GM19395 (cell line): Measurements from ENCODE around the gene AVL9.

Experiments used
- ATAC-seq: cut with Tn5 transposase; IDR thresholded peaks from one replicate; pipeline ENCODE4 v1.9.1; 2021; ENCODE audit warnings: mild to moderate bottlenecking, moderate library complexity; ENCODE audit not compliant: unreplicated experiment

AVL9 gene

DNA sequence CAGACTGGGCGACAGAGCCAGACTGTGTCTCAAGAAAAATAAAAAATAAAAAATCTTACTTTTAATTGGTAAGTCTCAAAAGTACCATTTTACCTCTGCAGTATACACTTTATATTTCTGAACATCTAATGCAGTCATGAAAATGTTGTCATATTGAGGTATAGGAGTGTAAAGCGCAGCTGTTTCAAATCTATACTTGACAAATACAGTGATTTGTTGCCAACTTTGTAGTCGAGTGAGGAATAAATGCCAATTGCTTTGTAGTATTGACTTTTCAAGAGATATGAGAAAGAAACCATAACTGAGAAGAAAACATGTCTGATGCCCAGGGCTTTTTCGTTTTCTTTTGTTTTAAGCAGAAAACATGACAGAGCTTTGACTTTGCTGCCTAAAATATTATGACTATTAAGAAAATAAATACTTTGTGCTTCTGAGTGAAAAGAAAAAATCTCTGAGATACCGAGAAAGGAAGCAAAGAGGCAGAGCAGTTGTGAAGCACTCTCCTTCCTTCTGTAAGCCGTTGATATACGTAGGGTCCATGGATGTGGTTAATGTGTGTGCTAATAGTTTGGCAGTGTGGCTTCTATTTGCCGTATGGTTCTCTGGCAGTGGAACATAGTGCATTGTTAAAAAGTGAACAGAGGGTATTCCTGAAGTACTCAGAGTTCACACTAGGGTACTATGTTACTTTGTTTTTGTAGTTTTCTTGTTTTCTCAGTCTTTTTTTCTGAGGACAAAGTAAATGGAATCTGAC is 38.2 kb downstream of the AVL9 start:
- no peak for ATAC-seq

DNA sequence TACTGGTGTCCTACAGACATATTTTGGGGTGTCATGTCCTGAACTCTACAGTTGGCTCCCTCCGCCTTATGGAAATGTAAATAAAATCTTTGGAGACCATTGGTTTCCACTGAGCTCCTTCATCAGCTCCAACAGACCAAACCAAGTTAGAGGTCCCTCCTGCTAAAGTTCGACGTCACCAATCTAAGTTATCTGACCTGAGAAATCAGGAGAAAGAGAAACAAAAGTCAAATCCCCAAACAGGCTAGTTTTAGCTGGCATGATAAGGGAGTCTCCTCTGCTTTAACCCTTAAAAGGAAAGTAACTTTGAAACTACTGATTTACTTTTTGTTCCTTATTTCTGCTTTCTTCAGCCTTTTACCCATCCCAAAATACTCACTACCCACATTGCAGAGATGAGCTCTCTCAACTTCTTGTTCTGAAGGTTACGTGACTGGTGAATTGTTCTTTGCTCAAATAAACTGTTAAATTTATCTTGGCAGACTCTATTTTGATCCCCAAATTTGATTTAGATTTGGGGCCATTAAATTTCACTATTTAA is 39.9 kb downstream of the AVL9 start:
- ATAC-seq, result no peak

DNA sequence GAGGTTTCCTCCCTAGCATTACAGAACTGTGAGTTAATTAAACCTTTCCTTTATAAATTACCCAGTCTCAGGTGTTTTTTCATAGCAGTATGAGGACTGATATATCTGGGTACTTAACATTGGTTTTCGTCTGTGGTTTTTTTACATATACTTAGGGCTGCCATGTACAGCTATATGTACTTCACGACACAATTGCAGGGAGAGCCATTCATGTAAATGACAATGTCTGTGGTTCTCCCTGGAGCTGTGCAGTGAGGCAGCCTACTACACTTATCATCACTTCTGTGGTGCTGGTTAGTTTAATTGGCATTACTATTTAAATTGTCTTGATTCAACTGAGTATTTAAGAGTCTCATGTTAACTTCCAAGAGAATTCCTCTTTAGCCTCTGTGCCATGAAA is 40.7 kb downstream of the AVL9 start:
- no peak for ATAC-seq

DNA sequence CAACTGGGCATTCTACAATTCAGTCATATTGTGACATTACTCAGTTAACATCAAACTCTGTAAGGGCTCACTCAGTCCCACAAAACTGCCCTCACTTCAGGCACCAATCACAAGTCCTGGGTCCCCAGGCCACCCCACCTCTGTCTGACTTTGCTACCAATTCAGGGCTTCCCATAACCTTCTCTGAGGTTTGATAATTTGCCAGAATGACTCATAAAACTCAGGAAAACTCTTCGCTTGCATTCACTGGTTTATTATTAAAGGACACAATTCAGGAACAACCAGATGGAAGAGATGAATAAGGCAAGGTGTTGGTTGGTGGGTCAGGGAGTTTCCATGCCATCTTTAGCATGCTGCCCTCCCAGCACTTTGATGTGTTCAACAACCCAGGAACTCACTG is 41.3 kb downstream of the AVL9 start:
- ATAC-seq, result no peak

DNA sequence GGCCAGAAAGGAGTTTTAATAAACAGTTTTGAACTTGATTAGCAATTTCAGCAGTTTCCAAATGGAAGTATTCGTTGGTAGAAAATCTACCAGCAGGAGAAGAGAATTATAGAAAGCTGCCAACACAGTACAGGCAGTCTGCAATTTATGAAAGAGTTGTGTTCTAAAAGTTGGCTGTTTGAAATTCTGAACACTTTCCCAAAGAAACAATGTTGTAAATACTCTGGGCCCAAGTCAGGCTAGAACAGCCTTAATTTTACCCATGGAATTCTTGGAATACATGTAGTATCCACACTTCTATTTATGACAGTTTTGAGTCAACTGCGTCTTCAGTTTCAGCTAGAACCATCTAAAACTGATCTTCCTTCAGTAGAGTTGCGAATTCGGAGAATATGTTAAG is 42.5 kb downstream of the AVL9 start:
- no peak for ATAC-seq

DNA sequence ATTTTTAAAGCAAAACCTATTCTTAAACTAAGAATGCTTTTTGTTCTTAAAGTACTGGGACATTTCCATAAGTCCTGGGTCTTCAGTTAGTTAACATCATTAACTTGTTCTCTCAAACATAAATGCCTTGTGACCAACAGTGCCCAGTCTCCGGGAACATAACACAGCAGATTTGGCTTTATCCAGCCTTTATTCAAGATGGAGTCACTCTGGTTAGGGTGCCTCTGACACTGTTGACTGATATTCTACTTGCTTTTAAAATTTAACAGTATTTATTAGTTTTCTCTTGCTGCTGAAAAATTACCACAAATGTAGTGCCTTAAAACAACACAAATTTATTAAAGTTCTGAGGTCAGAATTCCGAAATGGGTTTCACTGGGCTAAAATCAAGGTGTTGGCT is 44.1 kb downstream of the AVL9 start:
- no peak for ATAC-seq

DNA sequence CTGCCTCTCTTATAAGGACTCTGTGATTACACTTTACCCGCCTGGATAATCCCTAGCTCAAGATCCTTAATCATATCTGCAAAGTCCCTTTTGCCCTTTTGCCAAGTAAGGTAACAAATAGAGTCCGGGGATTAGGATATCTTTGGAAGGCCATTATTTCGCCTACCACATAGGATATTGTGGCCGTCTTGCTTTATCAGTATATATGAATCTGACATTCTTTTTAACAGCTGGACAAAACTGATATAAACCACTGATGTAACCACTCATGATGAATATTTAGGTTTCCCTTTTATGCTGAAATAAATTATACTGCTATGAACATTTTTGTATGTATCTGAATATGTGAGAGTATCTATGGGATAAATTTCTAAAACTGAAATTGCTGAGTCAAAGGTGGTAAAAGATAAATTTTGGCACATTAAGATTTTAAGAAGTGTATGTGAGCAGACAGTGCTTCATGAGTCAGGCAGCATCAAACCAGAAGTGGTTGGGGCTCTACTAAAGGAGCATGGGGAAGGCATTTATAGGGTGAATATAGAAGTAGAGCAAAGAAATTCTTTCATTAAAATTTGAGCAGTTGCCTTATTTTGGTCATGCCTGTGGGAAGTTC is 44.7 kb downstream of the AVL9 start:
- no peak for ATAC-seq

DNA sequence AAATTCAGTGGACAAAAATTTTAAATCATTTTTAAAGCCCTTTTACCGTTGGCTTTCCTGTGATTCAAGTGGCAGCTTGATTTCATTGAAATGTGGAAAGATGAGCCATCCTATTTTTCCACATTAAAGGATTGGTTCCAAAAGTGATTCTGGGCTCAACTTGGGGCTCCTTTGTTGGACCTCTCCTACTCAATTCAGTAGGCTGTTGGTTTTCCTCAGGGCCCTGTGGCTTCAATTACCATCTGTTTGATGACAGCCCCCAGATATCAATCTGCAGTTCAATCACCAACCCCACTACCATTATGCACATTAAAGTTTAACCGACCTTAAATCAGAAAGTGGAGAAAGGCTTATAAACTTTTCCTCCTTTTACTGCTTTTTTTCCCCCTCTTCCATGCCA is 47.3 kb downstream of the AVL9 start:
- ATAC-seq, result no peak

DNA sequence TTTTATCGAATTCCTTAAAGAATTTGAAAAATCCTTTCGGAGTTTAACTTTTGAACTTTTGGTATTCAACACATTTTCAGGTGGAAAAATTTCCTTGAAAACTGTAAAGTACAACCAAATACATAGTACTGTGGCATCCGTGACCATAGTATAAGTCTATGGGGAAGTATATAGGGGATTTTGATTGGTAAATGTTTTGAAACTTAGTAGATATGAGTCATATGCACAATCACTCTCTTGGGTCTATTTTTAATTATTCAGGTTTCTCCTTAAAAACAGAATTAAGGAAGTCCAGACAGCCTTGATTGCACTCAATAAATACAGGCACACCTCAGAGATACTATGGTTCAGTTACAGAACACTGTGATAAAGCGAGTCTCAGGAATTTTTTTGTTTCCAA is 64.2 kb downstream of the AVL9 start:
- ATAC-seq, result no peak

DNA sequence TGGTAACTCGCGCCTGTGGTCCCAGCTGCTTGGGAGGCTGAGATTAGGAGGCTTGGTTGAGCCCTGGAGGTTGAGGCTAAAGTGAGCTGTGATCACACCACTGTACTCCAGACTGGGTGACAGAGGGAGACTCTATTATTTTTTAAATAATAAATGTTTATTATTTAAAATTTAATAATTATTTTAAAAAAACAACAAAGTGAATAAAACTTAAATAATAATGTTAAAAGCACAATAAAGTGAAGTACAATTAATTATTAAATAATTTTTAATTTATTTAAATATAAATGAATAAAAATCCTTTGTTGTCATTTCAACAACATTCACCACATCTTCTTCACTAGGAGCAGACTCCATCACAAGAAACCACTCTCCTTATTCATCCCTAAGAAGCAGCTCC is 64.8 kb downstream of the AVL9 start:
- ATAC-seq, result no peak

DNA sequence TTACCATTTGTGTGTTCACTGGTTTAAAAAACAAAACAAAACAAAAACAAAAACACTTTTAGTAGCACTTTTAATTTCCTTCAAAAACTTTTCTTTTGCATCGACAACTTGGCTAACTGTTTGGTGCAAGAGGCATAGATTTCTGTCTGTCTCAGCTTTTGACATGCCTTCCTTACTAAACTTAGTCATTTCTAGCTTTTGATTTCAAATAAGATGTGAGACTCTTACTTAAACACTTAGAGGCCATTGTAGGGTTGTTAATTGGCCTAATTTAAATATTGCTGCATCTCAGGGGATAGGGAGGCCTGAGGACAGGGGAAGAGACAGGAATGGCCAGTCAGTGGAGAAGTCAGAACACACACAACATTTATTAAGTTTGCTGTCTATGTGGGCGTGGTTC is 66.3 kb downstream of the AVL9 start:
- no peak for ATAC-seq

DNA sequence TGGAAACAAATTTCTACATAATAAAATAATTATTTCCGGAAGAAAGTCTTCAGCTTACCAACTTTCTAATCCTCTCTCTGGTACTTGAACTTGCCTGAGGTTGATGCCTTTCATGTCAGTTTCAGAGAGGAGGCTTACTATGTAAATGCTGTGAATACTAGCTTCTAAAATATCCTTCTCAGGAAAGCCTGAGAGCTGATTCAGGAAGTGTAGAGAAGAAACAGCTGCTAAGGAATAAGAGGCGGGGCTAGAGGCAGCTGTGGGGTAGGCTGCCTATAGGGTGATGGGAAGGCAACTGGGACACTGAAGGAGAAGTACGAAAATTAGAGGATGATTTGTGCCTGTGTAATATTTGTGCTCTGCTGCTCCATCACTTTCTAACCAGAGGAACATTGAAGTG is 69.3 kb downstream of the AVL9 start:
- no peak for ATAC-seq

DNA sequence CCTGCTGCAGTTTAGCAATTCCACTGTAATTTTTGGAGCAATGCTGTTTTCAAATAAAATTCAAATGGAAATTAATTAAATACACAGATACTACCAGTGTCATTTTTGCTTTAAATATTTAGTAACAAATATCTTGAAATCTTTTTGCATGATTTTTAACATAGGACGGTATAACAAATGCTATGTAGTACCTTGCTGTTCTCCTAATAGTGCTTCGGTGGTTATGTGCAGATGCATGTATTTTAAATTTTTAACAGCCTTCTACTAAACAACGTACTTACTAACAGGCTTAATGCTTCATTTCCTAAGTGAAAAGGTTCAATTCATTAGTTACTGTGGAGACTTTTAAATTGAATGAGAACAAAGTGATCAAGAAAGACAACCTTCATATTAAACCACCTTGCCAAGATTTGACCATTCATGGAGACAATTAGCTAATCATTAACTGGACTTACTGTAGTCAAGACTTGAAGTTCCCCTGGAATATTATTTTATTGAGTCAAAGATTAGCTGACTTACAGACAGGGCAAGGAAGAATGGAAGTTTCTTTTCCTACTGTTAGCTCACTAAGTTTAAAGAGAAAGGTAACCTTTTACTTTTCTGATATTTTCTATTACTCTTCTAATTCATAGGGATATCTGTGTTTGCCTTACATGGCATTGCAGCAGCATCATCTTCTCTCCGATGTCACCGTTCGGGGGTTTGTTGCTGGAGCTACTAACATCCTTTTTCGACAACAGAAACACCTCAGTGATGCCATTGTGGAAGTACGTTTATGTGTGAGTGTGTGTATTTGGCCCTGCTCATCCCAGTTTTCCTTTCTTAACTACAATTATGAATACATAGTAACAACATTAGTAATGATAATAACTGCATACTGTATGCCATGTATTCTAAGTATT is 74.3 kb downstream of the AVL9 start:
- ATAC-seq, result no peak

DNA sequence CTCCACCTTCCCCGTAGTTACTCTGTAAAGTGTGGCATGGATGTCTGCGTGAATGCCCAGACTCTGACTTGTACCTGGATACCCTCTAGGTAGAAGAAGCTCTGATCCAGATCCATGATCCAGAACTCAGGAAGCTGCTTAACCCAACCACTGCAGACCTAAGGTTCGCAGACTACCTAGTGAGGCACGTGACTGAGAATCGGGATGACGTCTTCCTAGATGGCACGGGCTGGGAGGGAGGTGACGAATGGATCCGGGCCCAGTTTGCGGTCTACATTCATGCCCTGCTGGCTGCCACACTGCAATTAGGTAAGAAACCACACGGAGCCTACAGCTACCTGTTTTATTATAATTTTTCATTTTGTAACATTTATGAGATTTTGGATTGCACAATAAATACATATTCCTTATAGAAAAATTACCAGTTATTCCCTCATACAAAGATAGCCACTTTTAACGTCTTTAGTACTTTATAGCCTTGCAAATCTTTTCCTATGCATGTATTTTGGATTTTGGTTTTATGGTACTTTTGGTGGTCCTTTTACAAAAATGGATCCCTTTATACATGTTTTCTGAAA is 77.9 kb downstream of the AVL9 start:
- no peak for ATAC-seq

DNA sequence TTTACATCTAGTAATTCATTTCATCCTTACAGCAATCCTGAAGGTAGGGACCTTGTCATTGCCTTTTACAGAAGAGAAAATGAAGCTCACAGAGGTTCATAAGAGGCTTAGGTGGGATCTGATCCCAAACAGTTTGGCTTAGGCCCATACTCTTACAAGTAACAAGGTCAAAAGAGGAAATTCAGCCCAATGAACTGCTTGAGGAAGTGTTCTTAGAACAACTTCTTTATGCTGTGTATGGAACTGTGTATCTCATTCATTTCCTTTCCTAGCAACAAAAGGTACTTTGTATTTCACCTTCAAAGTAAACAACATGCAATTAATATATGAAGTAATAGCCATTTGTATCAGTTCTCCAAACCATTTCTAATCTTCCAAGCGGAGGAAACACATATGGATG is 79.3 kb downstream of the AVL9 start:
- no peak for ATAC-seq

DNA sequence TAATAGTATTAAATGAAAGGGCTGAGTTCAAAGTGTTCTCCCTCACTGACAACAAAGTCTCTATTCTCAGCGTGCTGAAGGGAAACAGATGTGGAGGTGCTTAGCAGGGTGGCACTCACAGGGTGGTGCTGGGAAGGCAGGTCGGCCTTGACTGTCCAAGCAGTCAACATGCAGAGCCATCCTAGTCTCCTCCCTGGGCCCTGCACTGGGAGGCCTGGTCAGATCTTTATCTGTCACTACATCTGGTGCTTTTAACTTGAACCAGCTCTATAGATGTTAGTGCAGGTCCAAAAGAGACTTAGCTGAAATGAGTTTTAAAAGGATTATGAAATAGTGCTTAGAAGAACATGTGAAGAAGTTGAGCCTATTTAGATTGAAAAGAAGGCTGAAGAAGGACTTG is 82.1 kb downstream of the AVL9 start:
- no peak for ATAC-seq

DNA sequence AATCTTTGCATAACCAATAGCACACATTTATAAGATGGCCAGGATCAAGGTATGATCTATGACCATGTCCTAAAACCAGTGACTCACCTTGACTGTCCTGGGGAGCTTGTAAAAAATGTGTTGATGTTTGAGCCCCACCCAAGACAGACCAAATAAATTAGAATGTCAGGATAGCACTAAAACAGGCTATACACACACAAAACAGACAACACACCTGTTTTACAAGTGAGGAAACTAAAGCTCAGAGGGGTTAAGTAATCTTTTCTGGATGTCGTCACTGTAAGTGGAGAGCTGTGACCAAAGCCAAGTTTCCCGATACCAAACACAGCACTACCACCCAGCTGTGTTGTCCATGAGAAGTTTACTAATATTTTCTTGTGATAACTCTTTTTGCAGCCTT is 84.5 kb downstream of the AVL9 start:
- ATAC-seq, result no peak

DNA sequence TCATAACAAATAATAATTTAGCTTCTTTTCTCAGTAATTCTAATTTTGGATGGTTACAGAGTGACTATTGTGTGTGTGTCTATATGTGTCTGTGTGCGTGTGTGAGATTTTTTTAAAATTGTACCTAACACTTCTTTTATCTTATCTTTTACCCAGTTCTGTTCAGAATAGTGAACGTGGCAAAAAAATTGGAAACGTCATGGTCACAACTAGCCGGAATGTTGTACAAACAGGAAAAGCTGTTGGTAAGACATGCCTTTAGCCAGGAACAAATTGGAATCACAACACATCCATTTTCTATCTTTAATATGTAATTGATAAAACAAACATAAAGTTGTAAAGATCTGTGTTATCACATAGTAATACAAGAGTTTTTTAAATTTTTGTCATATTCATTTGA is 85.4 kb downstream of the AVL9 start:
- no peak for ATAC-seq

DNA sequence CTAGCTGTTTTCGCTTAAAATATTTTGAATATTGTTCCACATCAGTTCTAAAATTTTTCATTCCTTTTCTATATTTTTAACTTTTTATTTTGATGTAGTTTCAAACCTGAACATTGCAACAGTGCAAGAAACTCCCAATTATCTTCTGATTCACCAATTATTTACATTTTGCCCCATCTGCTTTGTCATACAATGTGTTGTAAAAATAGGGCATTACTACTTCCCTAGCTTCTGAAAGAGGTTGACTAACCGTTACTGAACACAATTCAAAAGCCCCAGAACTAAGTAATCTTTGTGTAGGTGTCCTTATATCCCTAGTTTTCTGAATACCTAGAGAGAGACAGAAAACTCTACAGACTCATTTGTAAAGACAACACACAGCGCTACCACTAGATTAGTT is 86.7 kb downstream of the AVL9 start:
- ATAC-seq, result no peak

DNA sequence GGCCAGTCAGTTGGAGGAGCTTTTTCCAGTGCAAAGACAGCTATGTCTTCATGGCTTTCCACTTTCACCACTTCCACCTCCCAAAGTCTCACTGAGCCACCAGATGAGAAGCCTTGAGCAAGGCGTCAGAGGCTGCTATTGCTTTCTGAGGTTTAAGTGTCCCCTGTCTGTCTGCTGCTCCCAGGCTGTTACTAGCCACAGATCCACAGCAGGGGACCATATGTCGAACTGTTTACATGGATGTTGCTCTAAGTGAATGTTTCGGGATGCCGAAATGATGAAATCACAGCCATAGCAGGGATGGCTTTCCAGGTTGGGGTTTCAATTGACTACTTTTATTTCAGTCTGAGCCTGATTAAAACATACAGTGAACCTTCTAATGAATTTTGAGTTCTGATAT is 88.5 kb downstream of the AVL9 start:
- no peak for ATAC-seq
